HG02759 (cell line): ENCODE measurements around the gene DYNC2H1.

Experiments used
- ATAC-seq: cut with Tn5 transposase; IDR thresholded peaks from one replicate; pipeline ENCODE4 v1.9.1; 2021; ENCODE audit warnings: mild to moderate bottlenecking, moderate library complexity; ENCODE audit not compliant: unreplicated experiment

DYNC2H1 gene

DNA sequence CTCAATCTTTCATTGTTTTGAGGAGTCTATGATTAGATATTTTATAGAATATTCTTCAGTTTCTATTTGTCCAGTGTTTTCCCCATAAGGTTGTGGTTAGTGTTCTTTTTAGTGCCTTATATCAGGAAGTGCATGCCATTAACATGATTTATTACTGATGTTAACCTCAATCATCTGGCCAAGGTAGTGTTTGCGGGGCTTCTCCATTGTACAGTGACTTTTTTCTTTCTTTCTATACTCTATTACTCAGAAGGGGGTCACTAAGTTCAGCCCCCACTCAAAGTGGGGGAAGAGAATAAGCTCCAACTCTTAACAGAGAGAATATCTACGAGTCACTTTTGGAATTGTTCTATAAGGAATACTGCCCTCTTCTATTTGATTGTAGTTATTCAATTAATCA is 415.8 kb downstream of the DYNC2H1 start:
- ATAC-seq: no peak

DNA sequence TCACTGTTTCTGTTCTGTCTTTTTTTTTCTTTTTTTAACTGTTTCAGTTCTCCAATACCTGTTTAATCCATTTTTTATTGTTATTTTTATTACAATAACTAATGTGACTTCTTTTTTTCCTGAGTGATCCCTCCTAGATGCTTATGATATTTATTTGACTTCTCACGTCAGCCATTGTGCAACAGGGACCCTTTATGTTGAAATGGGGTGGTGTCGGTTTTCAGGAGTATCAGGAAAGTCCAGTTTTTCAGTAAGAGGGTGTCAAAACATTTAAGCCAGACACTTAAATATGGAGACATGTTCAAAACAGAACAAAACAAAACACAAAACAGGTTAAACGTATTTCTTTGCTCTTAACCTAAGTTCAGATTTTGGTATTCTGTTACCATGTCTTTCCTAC is 418.8 kb downstream of the DYNC2H1 start:
- ATAC-seq: no peak

DNA sequence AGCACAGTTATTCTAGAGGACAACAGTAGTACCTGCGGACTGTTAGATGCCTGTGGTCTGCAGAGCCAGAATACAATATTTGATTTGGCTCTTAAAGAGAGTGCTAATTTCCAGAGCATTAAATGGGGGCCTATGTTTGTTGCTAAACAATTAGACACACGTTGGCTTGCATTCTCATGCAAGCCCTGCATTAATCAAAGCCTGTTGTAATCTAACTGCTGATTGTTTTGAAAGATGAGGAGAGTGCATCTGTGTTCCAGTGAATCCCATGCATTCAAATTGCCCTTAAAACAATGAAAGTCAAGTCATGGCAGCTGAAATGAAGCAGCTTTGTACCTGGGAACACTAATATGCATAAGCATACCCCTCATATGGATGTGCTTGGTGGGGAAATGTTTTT is 419.4 kb downstream of the DYNC2H1 start:
- ATAC-seq: no peak

DNA sequence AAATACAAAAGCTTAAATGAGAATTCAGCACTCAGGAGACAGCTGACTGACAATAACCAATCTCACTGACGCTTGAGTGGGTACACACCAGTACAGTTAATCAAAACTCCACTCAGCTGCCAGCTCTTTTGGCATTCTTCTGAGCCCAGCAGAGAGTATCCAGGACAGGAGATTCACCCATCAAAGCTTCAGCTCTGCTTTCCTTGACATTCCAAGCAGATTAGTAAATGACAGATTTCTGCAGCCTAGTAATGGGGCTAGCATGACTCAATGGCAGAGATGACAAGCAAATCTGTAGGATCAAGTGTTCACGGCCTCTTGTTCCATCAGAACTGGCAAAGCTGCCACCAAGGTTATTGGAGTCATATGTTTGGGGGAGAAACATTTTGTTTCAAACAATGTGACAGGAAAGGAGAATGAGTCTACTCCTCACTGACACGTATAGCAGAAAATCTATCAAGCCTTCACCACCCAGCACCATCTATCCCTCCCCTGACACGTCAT is 420.0 kb downstream of the DYNC2H1 start:
- no peak for ATAC-seq
